ENCODE measurements around the gene RAPGEF1.

Gene RAPGEF1

DNA sequence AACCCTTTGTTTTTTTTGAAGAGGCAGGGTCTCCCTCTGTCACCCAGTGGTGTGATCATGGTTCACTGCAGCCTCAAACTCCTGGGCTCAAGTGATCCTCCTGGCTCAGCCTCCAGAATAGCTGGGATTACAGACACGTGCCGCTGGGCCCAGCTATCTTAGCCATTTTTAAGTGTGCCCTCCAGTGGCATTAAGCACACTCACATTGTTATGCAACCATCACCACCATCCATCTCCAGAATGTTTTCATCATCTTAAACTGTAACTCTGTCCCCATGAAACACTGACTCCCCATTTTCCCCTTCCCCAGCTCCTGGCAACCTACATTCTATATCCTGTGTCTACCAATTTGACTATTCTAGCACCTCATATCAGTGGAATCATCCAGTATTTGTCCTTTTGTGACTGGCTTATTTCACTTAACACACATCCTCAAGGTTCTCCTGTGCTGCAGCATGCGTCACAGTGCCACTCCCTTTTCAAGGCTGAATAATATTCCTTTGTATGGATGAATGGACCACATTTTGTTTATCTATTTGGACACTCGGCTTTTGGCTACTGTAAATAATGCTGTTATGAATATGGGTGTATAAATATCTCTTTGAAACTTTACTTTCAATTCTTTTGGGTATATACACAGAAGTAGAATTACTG, 12.5 kb upstream of the RAPGEF1 start:
- no peak for DNase-seq (ENCODE audit: low read depth)

DNA sequence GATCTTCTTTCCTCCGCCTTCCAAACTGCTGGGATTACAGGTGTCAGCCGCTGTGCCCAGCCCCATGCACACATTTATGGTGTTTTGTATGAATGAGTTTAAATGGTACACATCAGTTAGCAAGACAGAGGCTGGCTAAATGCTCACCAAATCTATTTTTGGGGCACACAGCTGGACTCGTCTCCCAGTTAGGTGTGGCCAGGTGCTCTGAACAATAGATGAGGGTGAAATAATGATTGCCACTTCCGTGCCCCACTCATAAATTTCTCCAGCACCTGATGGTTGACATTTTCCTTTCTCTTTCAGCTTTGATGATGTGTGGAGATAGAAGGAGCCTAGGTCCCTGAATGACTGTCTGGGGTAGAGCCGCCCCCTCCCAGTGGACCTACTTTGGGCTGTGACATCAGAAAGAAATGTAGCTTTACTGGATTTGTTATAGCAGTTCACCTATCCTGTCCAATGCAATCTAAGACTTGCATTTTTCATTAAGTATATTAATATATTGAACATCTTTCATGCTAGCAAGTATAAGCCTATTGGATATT, 8.6 kb upstream of the RAPGEF1 start:
- DNase-seq (ENCODE audit: low read depth), result no peak

DNA sequence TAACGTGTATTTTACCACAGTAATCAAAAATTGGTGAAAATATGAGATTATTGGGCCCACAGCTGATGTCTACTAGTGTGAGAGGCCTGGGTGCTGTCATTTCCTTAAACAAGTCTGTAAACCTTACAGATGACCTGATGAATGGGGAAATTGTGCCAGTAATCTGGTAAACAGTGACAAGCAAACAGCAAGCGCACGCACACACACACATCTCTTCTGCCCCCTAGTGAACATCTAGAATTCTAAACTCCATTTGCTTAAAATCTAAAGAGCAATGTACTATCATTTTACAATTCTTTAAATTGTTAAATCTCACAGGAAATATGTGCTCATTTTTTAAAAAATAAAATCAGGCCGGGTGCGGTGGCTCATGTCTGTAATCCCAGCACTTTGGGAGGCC, 7.5 kb upstream of the RAPGEF1 start:
- no peak for DNase-seq (ENCODE audit: low read depth)

DNA sequence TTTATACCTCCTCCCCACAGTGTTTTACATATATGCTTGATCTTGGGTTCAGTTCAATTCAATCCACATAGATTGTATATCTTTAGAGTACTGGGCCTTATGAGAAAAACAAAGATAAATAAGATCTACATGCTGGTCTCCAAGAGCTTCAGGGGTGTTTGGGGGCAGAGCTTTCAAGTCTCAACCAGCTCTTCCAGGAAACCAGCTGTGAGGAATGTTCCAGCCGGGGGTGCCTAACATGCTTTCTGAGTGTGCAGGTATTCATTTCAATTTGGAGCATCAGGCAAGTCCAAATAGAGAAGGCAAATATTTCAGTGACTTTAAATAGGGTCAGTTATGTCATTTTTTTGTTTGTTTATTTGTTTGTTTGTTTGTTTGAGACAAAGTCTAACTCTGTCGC, 5.7 kb upstream of the RAPGEF1 start:
- DNase-seq (ENCODE audit: low read depth), result no peak

DNA sequence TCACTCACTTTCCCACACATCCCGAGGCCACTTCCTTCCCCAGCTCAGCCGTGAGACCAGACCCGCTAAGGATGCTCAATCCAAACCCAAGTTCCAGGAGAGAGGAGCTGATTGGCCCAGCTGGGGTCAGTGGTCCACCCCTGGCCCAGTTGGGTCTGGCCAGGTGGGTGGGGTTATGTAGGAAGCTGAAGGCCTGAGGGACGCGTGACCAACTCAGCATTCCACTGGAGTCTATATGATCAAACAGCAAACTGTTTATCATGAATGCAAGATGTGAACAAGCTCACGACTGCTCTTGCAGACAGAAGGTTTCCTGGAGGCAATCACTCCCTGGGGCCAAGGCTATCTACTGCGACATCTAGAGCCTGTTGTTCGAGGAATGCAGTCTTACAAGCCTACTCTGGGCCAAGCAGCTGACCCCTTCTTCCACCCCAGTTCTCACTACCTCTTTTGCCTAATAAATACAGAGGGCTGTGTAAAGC, 4.9 kb upstream of the RAPGEF1 start:
- no peak for DNase-seq (ENCODE audit: low read depth)

DNA sequence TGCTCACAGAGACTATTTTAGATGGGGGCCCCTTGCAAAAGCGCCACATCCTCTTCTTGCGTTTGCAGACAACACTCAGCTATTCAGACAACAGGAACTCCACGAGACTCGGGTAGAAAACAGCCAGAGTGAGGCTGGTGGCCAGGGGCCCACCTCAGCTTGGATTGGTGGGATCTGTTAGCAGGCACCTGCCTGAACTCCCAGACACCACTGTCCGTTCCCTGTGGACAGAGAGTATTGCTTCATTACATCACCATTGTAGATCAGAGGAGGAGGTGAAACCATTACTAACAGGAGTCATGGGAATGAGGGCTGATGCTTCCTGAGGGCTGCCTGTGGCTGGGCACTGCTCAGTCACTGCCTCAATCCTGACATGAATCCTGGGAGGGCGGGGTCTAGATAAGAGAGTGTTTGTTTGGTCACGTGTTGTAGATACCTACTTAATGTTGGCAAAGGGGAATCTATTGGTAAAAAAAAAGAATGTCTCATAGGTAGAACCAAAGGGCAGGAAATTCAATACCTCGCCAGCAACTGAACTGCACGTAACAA, 4.4 kb upstream of the RAPGEF1 start:
- DNase-seq (ENCODE audit: low read depth), result no peak

DNA sequence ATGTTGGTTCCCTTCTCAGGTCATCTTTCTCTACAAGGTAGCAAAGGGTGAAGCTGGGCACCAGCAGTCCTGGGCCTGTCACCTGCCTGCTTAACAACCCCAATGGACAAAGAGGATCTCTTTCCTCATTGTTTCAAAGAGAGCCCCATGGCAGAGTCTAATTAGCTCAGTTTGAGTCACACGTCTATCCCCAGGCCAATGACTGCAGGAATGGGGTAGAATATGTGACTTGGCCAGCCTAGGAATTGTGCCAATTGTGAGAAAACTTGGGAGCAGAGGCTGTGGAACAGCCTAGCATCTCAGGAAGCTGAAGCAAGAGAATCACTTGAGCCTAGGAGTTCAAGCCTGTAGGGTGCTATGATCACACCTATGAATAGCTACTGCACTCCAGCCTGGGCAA, 3.6 kb upstream of the RAPGEF1 start:
- DNase-seq (ENCODE audit: low read depth), result no peak

DNA sequence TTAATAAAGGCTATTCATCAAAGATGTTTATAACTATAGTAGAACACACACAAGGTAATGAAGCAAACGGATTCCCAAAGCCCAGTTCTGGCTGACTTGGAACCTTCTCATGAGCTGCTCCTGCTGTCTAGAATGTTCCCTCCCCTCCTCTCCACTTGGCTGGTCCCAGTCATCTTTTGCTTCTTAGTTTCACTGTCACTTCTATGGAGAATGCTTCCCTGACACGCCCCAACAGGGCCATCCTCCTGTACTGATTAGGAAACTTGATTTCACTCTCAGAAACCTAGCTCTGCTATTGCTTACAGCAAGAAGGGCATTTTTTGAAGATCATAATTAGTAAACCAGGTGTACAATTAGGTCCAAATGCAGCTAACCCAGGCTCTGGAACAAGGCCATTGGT, 3.2 kb upstream of the RAPGEF1 start:
- no peak for DNase-seq (ENCODE audit: low read depth)

DNA sequence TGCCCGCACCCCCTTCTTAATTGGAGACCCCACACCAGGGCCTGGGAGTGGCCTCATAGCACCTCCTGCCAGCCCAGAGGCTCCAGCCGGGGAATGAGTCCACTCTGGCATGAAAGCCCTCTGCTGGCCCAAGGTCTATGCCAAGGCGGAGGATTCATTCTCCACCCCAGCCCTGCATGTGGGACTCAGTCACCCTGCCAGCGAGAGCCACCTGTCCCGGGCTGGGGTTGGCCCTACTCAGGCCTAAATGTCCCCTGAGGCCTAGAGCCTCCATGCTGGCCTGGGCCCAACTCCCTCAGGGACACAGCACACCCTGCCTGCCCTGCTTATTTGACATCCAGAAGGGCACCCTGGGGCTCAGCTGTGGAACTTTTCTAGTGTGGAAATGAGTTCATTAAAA, 1.0 kb upstream of the RAPGEF1 start:
- no peak for DNase-seq (ENCODE audit: low read depth)

DNA sequence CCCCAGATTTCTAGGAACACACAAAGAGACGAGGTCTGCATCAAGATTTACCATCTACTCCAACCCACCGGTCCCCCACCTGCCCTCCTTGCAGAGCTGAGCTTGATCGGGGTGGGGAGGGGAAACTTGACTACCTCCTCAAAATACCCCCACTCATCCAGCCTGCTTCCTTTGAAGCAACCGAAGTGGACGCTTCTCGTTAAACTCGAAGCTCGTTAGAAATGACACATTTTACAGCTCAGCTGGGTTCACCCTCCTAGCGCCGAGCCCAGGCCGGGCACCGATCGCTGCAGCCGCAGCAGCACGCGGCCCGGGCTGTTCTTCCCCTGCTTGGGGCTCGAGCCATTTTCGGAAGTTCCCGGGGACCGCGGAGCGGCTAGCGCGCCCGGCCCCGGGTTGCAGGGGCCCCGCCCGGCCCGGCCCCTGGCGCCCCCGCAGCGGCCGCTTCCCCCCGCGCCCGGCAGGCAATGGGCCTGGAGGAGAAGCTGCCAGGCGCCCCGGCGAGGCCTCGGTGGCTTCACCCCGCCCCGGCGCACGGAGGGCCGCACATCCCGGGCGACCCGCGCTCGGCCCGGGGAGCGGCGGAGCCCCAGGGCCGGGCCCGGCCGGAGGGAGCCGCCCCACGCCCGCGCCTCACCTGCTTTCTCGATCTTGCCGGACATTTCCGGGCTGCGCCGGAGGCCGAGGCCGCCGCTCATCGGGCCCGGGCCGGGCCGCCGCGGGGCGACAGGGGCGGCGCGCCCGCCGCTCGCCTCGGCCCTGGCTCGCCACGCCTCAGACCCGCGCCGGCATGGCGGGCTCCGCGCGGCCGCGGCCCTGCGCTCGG, 530 bp downstream of the RAPGEF1 start:
- DNase-seq (ENCODE audit: low read depth), result no peak

DNA sequence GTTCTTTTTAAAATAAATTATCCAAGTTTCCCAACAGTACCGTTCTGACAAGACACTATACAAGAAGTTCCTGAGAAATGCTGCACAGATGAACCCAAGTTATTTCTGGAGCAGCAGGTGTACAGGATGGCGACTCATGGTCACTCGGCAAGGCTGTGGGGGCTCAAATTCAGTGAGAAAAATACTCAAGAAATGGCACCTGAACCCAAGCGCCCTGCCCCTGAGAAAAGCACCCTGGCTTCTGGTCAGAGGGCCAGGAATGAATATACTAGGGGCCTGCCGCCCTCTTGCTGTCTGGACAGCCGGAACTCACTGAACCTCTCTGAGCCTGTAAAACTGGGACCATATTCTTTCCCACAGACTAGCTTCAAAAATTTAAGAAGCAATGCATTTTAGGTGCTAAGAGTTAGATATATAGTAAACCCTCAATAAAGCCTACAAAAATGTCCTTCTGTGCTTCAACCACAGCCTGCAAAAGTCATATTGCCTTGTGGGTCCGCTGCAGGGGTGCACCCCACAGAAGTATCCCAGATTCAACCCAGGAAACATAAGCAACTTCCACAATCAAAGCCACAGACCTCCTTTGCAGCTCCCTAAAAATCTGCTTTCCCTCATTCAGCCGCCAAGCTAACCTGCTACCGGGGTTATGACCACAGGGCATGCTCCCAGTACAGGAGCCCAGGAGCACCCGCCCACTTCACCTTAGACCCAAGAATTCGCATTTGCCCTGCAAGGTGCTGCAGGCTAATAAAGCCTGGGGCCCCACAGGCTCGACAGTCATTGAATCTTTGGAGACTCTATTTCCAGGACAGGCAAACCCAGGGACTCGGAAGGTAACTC, 1.4 kb downstream of the RAPGEF1 start:
- no peak for DNase-seq (ENCODE audit: low read depth)

DNA sequence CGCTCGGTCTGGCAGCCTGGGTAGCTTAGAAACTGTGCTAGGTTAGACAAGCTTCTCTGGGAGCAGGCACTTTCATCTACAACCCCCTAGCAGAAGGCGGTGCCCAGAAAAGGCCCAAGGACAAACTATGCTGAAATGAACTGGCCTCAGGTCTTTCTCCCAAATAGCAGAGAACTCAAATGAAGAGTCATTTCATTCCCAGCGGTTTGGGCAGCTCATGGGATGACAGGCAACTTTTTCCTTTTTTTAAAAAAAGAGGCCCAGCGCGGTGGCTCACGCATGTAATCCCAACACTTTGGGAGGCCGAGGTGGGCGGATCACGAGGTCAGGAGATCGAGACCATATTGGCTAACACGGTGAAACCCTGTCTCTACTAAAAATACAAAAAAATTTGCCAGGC, 2.5 kb downstream of the RAPGEF1 start:
- DNase-seq (ENCODE audit: low read depth), result no peak

DNA sequence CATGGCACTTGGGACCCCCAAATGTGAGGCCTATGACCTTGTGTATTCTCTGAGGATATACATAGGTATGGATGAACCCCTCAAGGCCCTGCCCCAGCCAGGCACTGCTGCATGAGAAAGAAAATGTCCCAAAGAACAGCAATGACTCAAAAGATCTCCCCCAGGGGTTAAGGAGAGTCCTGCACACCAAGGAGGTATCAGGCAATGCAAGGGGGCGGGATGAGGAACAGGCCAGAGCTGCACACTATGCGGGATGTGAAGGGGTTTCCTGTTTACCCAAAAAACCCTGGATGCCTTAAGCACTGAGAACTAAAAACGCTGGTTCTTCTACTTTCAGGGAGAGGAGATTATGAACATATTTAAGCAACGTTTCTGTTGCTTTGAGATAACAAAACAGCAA, 3.4 kb downstream of the RAPGEF1 start:
- DNase-seq (ENCODE audit: low read depth), result no peak

DNA sequence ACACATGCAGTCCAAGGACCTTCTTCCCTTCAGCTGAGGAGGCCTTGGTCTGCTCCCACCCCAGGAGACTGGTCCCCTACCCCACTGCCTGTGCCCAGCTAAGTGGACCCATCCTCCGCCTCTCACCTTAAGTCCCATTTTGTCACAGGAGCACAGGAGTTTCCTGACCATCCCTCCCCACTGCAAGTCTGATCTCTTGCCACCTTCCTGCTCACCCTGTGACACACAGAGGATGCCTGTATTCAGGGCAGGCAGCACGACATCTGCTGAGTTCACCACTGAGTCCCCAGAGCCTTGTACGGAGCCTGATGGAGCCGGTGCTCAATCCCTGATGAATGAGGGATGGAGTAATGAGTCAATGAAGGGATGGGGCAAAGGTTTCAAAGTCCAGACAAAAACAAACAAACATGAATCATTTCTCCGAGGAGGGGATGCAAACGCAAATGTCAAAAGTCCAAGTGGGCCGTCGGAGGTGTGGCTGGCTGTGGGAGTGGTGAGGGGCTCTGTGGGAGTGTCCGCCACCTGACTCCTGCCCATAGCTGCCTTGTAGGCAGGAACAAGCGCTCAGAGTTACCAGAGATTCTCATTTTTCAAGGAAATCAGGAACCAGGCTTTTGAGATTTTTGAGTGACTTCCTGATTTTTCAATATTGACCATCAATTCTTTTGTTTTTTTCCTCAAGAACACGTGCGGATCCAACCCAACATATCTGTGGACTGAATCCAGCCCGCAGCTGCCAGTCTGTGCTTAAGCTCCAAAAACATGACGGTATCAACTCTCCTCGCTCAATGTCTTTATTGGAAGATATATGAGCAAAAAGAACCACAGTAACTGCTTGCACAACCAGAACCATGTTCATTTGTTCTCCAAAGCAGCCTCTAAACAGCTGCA, 4.4 kb downstream of the RAPGEF1 start:
- DNase-seq (ENCODE audit: low read depth), result no peak

DNA sequence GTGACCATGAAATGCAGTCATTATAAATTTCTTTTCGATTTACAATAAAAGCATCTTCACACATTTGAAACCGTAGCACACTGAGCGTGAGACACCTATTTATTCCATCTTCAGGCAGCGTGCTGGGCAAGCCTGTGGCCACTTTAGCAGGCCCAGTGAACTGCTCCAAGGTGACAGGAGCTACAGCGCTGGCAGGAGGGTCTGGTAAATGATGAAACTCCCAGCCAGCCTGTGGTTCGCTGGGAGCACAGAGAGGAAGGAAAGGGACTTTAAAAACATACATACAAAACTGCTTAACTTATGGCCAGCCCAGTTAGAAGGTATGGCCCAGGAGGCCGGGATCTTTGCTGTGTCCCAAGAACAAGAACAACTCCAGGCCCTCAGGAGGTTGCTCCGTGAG, 5.1 kb downstream of the RAPGEF1 start:
- DNase-seq (ENCODE audit: low read depth), result no peak

DNA sequence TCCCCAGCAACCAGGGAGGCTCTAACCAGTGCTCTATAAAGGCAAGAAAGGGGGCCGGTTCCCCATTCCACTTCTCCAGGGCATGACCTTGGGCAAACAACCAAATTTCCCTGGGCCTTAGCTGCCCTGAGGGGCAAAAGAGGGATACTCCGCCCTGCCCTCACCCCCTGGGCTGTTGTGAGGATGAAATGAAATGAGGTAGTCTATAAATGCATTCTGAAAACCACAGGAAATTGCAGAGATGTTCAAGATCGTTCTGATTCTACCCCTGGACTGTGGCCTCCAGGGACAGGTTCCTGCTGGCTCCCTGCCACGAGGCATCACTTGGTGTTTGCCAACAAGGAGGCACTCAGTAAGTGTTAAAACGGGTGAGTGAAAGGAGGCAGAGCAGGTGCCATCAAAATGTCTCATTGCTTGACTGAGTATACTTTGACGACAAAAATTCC, 5.7 kb downstream of the RAPGEF1 start:
- no peak for DNase-seq (ENCODE audit: low read depth)

DNA sequence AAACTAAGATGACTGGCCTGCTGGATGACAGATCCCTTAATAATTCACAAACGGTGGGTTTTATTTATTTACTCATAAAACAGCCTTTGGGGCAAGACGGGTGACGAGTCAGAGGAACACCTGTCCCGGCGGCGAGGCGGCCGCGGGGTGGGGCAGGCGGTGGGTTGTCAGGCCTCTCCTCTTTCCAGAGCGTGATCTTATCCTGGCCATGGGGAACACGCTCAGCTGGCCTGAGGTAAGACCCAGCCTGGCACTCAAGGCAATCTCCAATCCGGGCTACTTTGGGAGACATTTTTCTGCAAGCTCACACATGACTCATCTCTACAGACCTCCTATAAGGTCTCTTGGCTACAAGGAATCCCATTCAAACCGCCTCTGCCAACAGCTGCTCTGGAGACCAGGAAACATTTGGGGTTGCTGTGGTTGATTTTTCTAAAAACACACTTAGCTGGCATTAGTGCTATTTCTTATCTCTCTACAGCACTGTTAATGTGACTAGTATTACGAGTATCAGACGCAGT, 6.3 kb downstream of the RAPGEF1 start:
- DNase-seq (ENCODE audit: low read depth), result no peak

DNA sequence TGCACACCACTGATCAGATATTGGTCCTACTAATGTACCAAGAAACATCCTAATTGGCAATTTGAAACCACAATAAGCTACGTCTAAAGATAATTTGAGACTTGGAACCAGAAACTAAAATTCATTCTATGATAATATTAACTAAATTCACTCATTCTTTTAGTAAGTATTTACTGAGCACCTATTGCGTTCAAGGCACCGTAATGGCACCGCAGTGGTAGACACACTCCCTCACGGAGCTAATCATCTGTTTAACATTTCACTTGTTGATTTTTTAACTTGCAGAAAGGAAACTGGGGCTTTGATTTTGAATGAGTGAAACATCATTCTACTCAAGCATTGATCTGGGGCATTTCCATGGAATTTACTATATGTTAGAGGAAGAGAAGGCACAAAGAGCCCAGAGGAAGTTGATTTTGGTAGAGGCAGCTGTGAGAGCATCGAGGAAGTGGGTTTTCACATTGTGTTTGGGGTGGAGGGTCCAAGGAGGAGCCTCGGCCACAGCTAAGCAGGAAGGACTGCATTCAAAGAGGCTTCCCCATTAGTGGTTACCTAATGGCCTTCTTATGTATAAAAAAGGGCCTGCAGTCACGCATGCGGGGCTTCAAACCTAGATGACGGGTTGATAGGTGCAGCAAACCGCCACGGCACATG, 7.1 kb downstream of the RAPGEF1 start:
- no peak for DNase-seq (ENCODE audit: low read depth)

DNA sequence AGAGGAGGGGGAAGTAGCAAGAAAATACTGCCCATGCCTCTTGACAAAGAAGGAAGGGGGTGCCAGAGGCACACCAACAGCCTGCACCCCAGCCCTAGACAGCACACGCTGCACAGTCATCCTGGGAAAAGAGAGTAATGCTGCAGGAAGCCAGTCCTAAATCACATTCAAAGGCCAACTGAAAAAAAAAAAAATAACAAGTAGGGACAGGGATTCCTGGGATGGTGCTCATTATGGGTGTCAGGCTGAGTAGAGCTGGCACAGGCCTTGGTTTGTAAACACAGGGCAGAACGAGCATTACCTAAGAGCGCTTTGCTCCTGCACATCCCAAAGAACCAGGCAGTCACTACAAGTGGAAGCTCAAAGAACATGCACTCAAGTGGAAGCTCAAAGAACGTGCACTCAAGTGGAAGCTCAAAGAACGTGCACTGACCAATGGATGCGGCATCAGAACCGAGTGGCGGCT, 7.8 kb downstream of the RAPGEF1 start:
- DNase-seq (ENCODE audit: low read depth), result no peak

DNA sequence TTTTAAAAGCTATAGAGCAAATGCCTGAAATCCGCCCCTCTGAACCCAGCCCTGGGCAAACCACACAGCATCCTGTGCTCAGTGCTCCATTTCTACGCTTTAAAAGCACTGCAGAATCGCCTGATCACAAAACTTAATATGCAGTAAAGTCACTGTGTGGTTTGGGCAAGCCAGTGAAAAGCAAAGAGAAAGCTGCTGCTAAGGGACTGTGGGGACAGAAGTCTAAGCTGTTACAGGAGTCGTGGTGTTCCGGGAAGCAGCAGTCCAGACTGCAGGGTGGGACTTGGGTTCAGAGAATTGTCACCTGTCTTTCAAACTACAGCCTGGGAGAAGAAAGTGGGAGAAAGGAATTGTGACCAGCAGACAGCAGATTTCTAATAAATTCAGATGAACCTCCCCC, 8.2 kb downstream of the RAPGEF1 start:
- no peak for DNase-seq (ENCODE audit: low read depth)

Data from stimulated activated CD8-positive, alpha-beta memory T cell treated with anti-CD3 and anti-CD28 coated beads, Interleukin-7, amount 100 ng/mL, for 24 hours (primary cell).